NCI-H146 treated with DMSO at 0.1 percent for 48 hours (cell line): ENCODE data around the gene PC.

Experiments used
- DNase-seq: peaks from one replicate; lab custom pipeline; 2025; ENCODE audit not compliant: unreplicated experiment; lab: John Stamatoyannopoulos, UW

Gene PC

DNA sequence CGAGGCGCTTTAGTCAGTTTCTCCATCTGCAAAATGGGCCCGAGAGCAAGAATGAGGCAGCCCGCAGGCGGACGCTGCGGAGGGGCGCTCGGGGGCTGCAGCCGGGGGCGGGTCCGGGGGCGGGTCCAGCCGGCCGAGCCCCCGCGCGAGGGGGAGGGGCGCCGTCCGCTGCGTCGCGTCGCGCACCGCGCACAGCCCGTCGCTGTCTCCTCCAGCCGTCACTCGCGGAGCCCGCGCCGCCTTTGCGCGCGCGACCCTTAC lies 282 bp downstream of the PC start:
- DNase-seq, result no peak

DNA sequence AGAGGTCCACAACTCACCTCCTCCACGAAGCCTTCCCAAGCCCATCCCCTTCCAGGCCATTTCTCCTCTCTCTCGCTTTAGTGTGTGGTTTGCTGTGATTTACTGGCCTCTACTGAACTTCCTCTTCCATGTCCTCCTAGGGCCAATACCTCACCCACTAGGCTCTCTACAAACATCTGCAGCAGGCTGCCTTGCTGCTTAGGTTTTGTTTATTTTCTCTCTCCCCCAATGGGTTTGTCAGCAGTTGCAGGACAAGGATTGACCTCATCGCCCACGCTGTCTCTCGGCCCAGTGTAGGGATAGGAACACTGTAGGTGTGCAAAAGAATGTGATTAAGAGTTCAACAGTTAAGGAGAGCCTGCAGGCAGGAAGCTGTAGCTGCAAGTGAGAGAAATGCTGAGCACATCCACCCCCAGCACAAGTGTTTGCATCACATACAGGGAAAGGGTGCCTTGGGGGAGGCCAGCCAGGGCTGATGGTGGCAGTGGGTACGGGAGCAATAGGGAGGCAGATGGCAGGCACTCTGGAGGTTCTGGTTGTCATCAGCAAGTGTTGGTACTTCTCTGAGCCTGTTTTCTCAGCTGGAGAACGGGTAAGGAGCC lies 1.4 kb downstream of the PC start:
- no peak for DNase-seq

DNA sequence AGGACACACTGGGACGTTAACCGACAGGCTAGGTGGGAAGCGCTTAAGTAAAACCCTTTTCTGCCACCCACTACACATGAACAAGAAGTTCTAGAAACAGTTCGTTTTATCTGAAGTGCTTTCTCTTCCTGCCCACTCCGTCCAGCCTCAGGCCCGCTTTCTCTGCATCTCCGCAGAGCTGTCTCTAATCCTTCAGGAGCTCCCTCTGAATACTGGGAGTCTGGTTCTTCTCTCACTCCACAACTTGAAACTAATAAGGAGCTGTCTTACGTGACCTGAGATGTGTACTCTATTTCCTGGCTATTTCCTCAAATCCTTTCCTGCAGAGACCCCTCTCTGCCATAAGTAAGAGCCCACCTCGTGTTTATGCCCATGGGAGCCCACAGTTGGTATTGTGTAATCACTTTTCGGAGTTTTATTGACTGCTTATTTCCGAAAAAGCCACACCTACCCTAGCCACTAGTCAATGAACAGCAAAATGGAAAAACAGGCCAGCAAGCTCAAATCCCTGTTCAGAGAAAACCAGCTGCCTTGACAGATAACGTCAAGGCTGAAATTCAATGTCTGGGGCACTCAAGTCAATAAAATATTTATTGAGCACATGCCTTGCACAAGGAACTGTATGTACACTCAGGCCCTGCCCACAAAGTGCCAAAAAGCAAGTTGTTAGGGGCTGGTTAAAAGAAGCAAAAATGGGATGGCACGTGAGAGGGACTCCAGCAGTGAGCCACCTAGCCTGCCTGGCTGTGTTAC lies 4.9 kb downstream of the PC start:
- no peak for DNase-seq

GRCh38 chr11:66951927-66952337 lies 6.3 kb downstream of the PC start:
- peak; percentile 23 for DNase-seq

DNA sequence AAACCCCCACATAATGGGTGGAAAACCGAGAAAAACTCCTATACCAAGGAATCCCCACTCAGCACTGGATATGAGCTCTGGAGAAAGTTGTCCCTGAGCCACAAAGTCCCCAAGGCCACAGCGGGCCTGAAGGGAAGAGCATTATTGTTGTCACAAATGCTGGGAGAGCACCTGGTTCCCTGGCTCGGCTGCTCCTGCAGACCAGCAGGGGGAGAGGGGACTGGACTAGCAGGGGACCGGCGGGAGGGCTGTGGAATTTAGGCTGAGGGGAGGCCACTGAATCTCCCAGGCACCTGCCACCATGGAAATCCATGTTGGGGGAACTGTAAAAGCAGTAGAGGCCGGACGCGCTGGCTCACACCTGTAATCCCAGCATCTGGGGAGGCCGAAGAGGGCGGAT lies 7.0 kb downstream of the PC start:
- DNase-seq, result no peak

- DNase-seq, result no peak
These were observed 8.1 kb downstream of the PC start for GRCh38 chr11:66950112-66950535.

- DNase-seq, result no peak
These were observed 19.5 kb downstream of the PC start for GRCh38 chr11:66938582-66939135.

- DNase-seq, result no peak
These were observed 20.9 kb downstream of the PC start for GRCh38 chr11:66937193-66937733.

GRCh38 chr11:66936311-66936711 lies 21.9 kb downstream of the PC start:
- DNase-seq, result no peak

DNA sequence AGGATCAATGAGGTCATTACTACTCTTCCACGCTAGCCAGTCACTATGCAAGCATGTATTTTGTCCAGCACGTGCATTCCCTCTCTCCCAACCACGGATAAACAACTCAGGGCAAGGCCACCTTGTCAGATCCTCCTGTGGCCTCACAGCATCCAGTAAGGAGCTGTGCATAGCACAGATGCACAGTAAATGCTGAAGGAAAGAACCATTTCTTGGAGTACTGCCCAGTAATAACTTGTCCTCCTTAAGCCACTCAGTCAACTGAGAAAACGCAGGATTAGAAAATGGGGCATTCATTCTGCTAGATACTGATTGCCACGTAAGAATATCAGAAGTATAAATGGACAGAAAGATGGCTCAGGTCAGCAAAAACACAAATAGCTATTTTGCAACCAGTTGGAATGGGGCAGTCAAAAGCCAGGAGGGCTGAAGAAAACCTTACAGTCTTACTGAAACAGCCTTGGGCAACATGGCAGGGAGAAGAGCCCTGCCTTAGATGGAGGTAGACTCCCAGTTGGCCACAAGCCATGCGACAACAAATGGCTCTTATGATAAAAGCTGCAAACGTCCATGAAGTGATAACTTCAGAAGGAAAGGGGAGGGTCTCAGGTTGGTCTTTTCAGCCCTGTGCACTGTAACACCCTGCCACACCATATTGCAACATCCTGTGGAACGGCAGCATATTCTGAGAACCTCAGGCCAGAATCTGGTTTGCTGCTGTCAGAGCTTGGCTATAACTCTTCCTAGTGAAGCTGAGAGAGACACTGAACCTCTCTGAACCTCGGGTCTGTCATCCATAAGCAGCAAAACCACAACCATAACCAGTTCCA lies 23.0 kb downstream of the PC start:
- DNase-seq, result no peak

GRCh38 chr11:66933531-66933930 lies 24.7 kb downstream of the PC start:
- DNase-seq, result no peak

DNA sequence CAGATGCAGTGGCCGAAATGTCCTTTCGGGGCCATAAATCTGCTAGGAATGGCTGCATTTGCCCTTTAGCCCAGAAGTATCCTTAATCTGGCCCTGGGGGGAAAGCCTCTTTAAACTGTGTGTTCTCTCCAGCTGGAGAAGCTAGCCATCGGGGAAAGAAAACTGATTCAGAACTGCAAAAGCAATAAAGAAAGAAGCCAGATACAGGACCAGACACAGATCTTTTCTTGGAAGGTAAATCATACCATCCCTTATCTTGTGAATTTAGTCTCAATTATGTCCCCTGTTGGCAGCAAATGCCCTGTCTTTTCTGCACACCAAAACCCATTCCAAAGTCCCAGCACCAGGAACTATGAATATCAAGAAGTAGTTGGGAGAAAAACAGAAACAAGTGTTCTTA lies 25.6 kb downstream of the PC start:
- DNase-seq, result no peak

DNA sequence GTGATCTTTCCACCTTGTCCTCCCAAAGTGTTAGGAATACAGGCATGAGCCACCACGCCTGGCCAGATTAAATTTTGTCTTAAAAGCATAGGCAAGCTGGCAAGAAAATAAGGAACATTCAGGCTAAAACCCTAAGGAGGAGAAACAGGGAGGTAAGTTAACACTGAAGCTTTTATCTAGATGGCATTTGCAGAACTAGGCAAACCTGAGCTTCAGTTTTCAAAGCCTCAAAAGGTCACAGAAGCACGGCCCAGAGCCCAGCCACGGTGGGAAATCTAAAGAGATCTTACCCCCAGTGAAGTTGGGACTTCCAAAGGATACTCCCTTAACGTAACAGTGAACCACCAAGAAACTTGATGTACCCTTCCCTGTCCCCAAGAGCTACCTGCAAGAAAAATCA lies 28.4 kb downstream of the PC start:
- DNase-seq, result no peak

- no peak for DNase-seq
These were observed 33.9 kb downstream of the PC start for GRCh38 chr11:66924272-66924671.

- no peak for DNase-seq
These were observed 35.6 kb downstream of the PC start for GRCh38 chr11:66922551-66922950.

DNA sequence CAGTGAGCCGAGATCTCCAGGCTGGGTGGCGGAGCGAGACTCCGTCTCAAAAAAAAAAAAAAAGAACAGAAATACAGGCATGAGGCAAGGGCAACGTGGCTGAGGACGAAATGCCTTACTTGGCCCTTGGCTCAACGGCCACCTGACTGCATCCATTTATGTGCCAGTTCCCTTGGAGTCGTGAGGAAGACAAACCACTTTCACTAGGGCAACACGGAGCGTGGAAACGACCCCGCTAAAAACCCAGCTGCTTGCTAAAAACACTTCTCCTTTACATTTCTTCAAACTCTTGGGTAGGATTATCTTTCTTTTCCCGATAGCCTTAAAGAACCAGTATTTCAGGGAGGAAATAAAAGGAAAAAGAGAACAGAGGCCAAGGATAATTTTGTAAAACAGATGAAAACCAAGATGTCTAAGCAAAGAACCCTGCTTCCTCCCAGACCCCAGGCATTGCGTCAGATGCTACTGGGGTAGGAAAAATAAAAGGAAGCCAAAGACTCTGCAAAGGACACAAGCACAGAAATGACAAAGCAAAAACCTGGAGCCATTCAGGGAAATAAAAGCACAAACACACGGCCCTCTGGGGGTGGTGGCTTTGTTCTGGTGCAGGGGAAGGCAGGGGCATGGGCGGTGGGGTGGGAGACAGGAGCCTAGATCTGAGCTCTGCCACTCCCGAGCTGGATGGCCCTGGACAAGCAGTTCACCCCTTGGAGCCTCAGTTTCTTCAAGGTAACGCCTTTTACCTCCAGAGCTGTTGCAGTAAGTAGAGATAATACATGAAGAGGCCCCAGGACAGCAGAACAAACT lies 37.0 kb downstream of the PC start:
- no peak for DNase-seq

GRCh38 chr11:66919923-66920322 lies 38.3 kb downstream of the PC start:
- DNase-seq, result no peak

GRCh38 chr11:66918741-66919140 lies 39.4 kb downstream of the PC start:
- DNase-seq, result no peak

DNA sequence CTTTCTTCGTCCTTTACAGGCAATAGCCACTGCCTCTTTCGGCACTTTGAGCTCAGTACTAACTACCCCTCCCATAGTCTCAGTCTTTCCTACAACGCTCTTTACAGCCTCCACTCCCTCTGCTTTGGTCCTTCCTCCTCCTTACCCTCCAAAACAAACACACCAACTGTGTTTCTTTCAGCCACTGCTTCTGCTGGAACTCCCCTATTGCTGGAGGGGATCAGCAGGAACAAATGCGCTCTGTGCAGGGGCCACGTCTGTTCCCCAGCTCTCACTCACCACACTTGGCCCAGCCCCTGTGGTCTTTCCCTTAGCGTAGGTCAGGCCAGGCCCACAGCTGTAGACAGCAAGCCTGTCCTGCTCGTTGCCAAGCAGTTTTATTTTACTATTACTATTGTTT lies 42.3 kb downstream of the PC start:
- DNase-seq, result no peak

DNA sequence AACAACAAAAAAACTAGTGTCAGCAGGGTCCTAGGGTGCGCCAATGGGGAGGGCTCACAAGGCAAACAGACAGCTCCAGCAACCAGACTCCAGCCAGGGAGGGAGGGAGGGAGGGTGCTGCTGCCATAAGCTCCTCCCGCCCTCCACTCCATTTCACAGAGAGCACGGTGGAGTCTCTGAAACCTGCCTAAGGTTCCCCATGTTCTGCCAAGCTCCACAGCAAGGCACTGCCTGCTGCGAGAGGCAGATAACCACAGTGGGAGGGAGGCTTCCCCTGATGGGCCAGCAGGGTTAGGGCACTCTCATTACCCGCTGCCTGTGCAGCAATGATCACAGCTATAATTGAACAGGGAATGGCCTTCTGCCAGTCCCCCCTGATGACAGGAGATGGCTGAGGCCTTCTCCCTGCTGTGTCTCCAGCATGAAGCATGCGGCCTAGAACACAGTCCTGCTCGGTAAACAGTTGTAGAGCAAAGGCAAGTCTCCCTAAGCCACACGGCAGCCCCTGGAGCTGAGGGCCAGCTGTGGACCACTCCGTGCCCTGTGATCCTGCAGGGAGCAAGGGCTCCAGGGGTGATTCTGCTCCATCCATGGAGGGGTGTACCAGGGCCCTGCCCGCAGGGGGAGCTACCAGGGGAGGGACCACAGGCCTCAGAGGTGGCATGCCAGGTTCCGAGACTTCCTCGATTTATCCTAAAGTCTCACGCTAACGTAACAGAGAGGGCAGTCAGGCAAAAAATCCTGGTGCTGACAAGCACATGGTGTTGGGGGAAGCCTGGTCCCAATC lies 42.9 kb downstream of the PC start:
- DNase-seq, result peak; percentile 11
